Smooth muscle cell of the brain vasculature (primary cell): ENCODE results near the gene HEATR5A.
A peak's percentile ranks its signal among the peaks of the same experiment; 100 is the strongest.
"Not testable (repeated sequence)": the region's sequence is repeated elsewhere in the genome, so short reads cannot be mapped to it uniquely, and the experiment has no call there.

Experiments
- DNase-seq: peaks from one replicate; pipeline ENCODE4 v3.0.0-alpha.2; 2012; ENCODE audit warnings: low read depth, low spot score

Gene HEATR5A

GRCh38 chr14:31329876-31330521 lies 90.4 kb downstream of the HEATR5A start:
- DNase-seq = not testable (repeated sequence)

DNA sequence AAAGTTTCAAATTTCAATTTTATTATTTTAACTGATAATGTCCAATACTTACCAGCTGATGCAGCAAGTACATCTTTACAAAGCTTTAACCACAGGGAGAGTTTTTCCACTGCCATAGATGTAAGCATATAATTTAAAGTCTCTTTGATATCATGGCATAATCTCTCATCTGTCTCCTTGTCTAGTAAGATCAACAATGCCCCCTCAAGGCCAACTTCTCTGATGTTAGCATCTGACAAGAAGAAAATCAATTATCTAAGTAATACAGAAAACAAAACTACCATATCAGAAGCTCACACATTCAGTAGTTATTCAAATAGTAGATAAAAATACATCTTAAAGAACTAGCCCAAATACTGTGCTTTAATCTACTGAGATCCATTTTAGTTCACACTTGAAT lies 94.2 kb downstream of the HEATR5A start:
- peak; percentile 7 for DNase-seq

DNA sequence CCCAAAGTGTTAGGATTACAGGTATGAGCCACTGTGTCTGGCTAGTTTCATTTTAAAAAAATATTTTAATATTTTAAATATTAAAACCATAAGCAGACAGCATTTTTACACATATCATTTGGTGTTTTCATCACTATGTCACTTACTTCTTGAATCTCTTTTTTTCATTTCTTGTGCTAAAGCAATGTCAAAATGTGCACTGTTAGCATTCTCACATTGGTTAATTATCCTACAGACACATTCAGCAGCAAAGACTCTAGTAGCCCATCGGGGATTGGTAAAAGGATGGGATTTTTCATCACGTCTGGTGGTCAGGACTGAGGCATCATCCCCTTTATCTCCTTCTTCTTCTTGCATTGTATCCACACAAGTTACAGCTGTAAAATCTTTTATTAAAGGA lies 96.9 kb downstream of the HEATR5A start:
- no peak for DNase-seq

DNA sequence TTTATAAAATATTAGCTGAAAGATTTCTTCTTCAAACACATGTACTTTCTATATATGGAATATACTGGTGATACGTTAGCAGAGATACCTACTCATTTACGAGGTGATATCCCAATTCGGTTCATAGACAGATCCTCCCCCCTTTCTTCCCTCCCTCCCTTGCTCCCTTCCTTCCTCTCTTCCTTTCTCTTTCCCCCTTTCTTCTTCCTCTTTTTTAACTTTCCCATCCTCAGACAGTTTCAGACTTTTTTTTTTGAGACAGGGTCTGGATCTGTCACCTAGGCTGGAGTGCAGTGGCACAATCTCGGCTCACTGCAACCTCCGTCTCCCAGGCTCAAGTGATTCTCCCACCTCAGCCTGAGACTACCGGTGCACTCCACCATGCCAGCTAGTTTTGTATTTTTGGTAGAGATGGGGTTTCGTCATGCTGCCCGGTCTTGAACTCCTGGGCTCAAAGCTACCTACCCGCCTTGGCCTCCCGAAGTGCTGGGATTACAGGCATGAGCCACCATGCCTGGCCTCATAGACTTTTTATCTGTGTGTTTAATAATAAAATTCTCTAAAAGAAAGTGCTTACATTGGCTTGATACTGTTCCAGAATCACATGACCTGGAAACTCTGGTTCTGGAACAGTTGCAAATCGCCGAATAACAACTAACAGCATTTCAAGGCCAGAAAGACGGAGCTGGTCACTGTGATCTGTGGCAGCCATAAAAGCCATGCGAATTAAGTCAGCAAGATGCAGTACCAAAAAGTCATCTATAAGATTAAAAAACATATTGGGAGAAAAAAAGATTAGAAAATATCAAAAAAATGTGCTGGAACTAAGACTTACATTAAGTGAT lies 99.2 kb downstream of the HEATR5A start:
- no peak for DNase-seq

DNA sequence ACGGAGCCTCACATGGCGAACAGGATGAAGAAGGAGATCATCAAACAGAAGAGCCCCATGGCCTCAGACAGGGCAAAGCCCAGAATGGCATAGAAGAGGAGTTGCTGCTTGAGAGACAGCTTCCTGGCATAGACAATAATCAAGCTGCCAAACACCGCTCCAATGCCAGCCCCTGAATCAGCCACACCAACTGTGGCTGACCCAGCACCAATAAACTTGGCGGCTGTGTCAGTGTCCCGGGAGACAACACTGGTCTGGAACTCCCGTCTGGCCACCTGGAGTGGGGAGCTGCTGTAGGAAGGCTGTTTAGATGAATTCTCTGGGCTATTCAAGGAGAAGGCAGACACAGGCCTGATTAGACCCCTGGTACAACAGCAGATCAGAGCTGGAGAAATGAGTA lies 100.1 kb downstream of the HEATR5A start:
- DNase-seq = no peak

GRCh38 chr14:31319701-31320100 lies 100.6 kb downstream of the HEATR5A start:
- DNase-seq = no peak

GRCh38 chr14:31312934-31313333 lies 107.4 kb downstream of the HEATR5A start:
- no peak for DNase-seq

DNA sequence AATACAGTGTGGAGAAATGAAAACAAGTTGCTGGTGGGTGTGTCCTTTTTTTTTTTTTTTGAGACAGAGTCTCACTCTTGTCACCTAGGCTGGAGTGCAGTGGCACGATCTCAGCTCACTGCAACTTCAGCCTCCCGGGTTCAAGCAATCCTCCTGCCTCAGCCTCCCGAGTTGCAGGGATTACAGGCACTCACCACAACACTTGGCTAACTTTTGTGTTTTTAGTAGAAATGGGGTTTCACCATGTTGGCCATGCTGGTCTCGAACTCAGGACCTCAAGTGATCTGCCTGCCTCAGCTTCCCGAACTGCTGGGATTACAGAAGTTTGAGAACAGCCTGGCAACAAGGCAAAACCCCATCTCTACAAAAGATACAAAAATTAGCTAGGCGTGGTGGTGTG lies 108.0 kb downstream of the HEATR5A start:
- not testable (repeated sequence) for DNase-seq

- DNase-seq = no peak
Observed at GRCh38 chr14:31307618-31308017, 112.7 kb downstream of the HEATR5A start.

GRCh38 chr14:31307198-31307597 lies 113.2 kb downstream of the HEATR5A start:
- no peak for DNase-seq

GRCh38 chr14:31303654-31304053 lies 116.7 kb downstream of the HEATR5A start:
- DNase-seq = no peak

DNA sequence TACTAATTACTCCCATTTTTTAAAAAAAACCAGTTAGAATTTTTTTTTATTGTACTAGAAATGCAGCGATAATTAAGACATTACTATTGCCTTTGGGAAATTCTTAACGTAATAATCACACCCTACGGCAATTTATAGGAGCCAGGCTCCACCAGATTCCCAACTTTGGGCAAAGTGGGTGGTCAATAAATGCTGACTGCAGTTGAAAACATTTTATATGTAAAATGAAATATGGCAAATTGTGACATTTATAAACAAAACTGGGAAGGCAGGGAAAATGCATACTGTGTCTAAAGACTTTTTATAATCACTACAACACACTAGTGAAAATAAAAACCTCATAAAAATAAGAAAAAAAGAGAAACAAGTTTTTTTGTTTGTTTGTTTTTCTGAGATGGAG lies 119.5 kb downstream of the HEATR5A start:
- DNase-seq = no peak

GRCh38 chr14:31300296-31300695 lies 120.1 kb downstream of the HEATR5A start:
- DNase-seq = no peak

GRCh38 chr14:31297701-31298344 lies 122.5 kb downstream of the HEATR5A start:
- no peak for DNase-seq

GRCh38 chr14:31297112-31297511 lies 123.2 kb downstream of the HEATR5A start:
- no peak for DNase-seq

- no peak for DNase-seq
Observed at GRCh38 chr14:31294746-31295405, 125.5 kb downstream of the HEATR5A start.

GRCh38 chr14:31292937-31293616 lies 127.3 kb downstream of the HEATR5A start:
- no peak for DNase-seq

- DNase-seq = no peak
Observed at GRCh38 chr14:31291210-31291609, 129.1 kb downstream of the HEATR5A start.

GRCh38 chr14:31287294-31287972 lies 132.9 kb downstream of the HEATR5A start:
- no peak for DNase-seq

DNA sequence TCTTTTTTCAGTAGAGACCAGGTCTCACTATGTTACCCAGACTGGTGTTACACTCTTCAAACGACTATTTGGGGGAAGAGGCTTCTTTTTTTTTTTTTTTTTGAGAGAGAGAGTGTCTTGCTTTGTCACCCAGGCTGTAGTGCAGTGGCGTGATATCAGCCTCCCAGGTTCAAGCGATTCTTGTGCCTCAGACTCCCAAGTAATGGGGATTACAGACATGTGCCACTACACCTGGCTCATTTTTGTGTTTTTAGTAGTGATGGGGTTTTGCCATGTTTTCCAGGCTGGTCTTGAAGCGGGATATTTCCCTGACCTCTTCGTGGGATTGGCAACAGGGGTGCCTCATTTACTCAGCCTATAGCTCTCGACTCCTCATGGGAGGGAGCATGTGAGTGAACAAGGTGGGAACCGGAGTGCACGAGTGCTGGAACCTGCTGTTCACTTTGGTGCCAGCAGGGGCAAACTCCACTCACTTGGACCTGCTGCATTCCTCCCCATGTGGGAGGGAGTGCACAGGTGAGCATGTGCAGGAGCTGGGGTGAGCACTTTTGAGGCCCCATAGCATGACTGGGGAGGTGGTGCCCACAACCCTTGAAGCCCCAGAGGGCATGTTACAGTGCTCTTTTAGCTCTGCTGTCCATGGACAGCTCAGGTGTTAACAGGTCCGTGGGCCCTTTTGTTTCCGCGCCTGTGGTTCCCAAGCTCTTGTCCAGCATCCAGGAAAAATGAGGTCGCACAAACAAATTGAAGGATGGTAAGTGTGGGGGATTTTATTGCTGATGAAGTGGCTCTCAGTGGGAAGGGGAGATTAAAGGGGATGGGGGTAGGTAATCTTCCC lies 133.7 kb downstream of the HEATR5A start:
- no peak for DNase-seq
